Psoas muscle (tissue), 8 donors: ENCODE results near the gene CMSS1. TPM values are rescaled to one million over a fixed set of nuclear protein-coding genes. Genes with fewer than 3 reads are reported as not detected.

Experiments
- ATAC-seq, 4 donors: fragments of 200-7000 bp; cut with Tn5 transposase; one replicate each; pipeline ENCODE4 v1.9.1; 2020; ENCODE audit warnings: moderate library complexity in 3 of 4, mild to moderate bottlenecking in 2 of 4
- DNase-seq, 2 donors: peaks; one replicate each; pipeline ENCODE4 v3.0.0-alpha.2; 2020
- H3K27ac ChIP-seq: fragments of 200-600 bp; one replicate; pipeline ENCODE4 v1.8.0; 2022
- H3K27me3 ChIP-seq, 3 donors: fragments of 200-600 bp in 1 of 3; one replicate each; pipeline versions ENCODE4 v1.6.1 to v1.8.0; 2013 to 2022; ENCODE audit warnings: low read length in 2 of 3, mild to moderate bottlenecking in 2 of 3, moderate library complexity in 1 of 3; ENCODE audit not compliant: insufficient read depth in 3 of 3
- H3K36me3 ChIP-seq, 2 donors: fragments of 200-600 bp in 1 of 2; one replicate each; pipeline versions ENCODE4 v1.6.1 to v1.8.0; 2013 to 2022; ENCODE audit warnings: low read depth in 1 of 2, mild to moderate bottlenecking in 1 of 2, moderate library complexity in 1 of 2; ENCODE audit not compliant: insufficient read depth in 1 of 2
- H3K4me1 ChIP-seq: fragments of 200-600 bp; one replicate; pipeline ENCODE4 v1.8.0; 2022
- H3K4me3 ChIP-seq: fragments of 200-600 bp; one replicate; pipeline ENCODE4 v1.8.0; 2022; ENCODE audit warnings: mild to moderate bottlenecking
- H3K9me3 ChIP-seq: fragments of 200-600 bp; one replicate; pipeline ENCODE4 v1.8.0; 2022
- CTCF ChIP-seq: fragments of 200-600 bp; IDR thresholded peaks from one replicate; pipeline ENCODE4 v1.8.0; 2022; ENCODE audit warnings: antibody characterized with exemption
- WGBS, 3 donors: extraction: QIAGEN DNeasy Blood & Tissue Kit; methylation state at CpG; one replicate each; pipeline versions ENCODE4 v1.1.6 to v1.1.7; 2013; 5-methylcytosine and 5-hydroxymethylcytosine counted together
- intact Hi-C, 2 donors: fragments of 100-400 bp; cut with DNase I; formaldehyde crosslinking; loops; one replicate each; pipeline versions ENCODE4 v1.11.0 to v1.14.2; 2022
- polyA plus RNA-seq, 3 donors: library from polyadenylated mRNA; stranded (reverse); fragments of 200-250 nt; gene quantifications; one replicate each; pipeline ENCODE4 v1.2.3, GENCODE V29; 2013
- total RNA-seq, 4 donors: library from RNA; stranded (reverse); fragmentation: NEBNext Ultra II Directional in 2 of 4; extraction: Animal tissue kit (Norgen Biotek cat#: 25700) in 2 of 4; gene quantifications; one replicate each; pipeline versions ENCODE4 v1.2.1 to v1.2.4, GENCODE V29; 2021 to 2023
- donor health status: healthy with polysubstance abuse.
- donor health status: DM: no; HTN: no; CAD: no; lungs with moderate emphysema.
- donor health status: Bipolar disorder and iron deficiency.
- donor health status: healthy.
- donor health status: DM: yes; HTN: yes; CAD: no.
- donor health status: DM: no; HTN: no; CAD: no.
- donor health status: DM: no; HTN: no; CAD: no.
- donor health status: DM: yes; HTN: yes; CAD: no.

CMSS1 gene
- total and polyA plus RNA-seq, 7 donors = 18.4 to 174 (median 58.8) TPM

DNA sequence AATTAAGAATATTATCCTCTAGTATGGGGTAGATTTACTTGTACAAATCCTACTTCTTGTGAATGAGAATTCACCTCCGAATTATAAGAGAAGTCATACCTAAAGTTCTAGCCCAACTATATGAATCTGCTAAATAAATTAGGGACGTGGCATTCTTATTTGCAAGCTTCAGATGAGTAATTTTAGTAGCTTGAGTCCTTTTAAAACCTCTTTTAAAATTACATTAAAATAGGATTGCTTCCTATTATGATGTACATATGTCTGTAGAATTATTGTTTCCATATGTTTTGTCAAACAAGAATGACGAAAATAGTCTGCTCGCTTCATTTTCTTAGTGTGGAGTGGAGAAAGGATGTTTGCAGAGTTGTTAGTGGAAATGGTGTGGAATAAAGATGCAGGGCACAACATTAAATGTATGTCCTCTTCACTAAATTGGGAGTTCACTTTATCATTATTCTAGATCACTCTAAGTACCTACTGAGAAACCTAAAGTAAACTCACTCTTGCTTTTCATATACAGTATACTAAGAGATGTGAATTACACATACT lies 59.4 kb downstream of the CMSS1 start:
- intact Hi-C loops = loop anchor here (5.0 to 10.0 kb wide), 4 partner anchors 128 to 168 kb away; no protein-coding TSS in a partner anchor
- Histone ChIP-seq H3K4me1 (peaks cover 44% of the 10 kb centered on the region), H3K9me3 (no peaks in the 10 kb centered on the region), H3K27me3 (no peaks in the 10 kb centered on the region), H3K36me3 (no peaks in the 10 kb centered on the region), H3K27ac (peak overlapping the region; percentile 88), H3K4me3 (peak overlapping the region; percentile 70)
- 60 to 75% (median 72%) methylated on average over 4 of the region's 4 CpGs for whole genome bisulfite sequencing, 3 donors
- TF ChIP-seq CTCF = no peak
- DNase-seq = no peak
- ATAC-seq = no peak

GRCh38 chr3:99878005-99878404 lies 60.3 kb downstream of the CMSS1 start:
- peak overlapping the region; percentile 88 for H3K27ac ChIP-seq
- H3K36me3 ChIP-seq = no peaks in the 10 kb centered on the region
- no peaks in the 10 kb centered on the region for H3K27me3 ChIP-seq
- peaks cover 37% of the 10 kb centered on the region for H3K4me1 ChIP-seq
- DNase-seq (no peak), ATAC-seq (peak; percentile 79 to 85 (median 83))
- H3K9me3 ChIP-seq = no peaks in the 10 kb centered on the region
- no peak overlapping the region for H3K4me3 ChIP-seq
- intact Hi-C loops = loop anchor here (5.0 to 10.0 kb wide), 4 partner anchors 127 to 167 kb away; no protein-coding TSS in a partner anchor
- WGBS, 3 donors = 93 to 98% (median 96%) methylated on average over 1 of the region's 1 CpG
- TF ChIP-seq CTCF = no peak

DNA sequence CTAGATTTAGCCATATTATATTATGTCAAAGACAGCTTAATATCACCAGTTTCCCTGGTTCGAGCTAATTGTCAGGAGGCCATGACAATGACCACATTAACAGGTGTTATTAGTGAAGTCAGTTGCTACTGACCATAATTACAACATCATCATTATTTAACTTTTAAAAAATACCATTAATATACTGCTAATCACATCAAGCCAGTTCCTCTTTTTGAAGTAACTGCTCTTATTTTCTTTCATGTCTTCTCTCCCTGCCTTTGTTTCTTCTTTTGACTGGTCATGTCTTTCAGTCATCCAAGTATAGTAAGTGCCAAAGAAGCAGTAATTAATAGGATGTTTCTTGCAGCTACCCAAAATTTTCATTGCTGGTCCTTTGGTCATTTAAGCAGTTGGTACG lies 61.6 kb downstream of the CMSS1 start:
- intact Hi-C loops = loop anchor here (5.0 to 10.0 kb wide), 4 partner anchors 126 to 166 kb away; no protein-coding TSS in a partner anchor
- Histone ChIP-seq H3K4me1 (peaks cover 31% of the 10 kb centered on the region), H3K4me3 (no peak overlapping the region), H3K9me3 (no peaks in the 10 kb centered on the region), H3K27ac (peak overlapping the region; percentile 88), H3K27me3 (no peaks in the 10 kb centered on the region), H3K36me3 (no peaks in the 10 kb centered on the region)
- 61 to 70% (median 63%) methylated on average over 2 of the region's 2 CpGs for WGBS, 3 donors
- no peak for TF ChIP-seq CTCF
- DNase-seq = no peak
- ATAC-seq = no peak

DNA sequence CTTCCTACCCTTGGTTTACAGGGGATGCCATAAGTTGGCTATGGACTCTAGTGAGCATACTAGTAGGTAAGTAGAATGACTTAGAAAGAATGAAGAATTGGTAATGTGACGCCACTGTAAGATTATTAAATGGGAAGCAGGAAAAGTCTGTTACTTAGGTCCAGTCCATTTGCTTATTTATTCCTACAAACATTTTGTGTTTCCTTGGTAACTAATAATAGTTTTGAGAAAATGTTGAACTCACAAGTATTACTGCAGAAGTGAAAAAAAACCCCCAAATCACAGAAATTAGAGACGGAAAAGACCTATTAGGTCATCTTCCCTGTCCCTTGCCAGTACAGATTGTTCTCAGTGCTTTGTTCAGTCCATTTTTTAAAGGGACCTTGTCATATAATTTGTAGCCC lies 63.5 kb downstream of the CMSS1 start:
- ATAC-seq (peak in 3 of 4 donors; percentile 33 to 41 (median 33)), DNase-seq (no peak)
- intact Hi-C loops = no loop called here
- WGBS, 3 donors = 41 to 57% (median 47%) methylated on average over 2 of the region's 2 CpGs
- peaks cover 28% of the 10 kb centered on the region for H3K4me1 ChIP-seq
- no peak for TF ChIP-seq CTCF
- H3K4me3 ChIP-seq = no peak overlapping the region
- no peaks in the 10 kb centered on the region for H3K36me3 ChIP-seq
- peak overlapping the region; percentile 65 for H3K27ac ChIP-seq
- no peaks in the 10 kb centered on the region for H3K27me3 ChIP-seq
- H3K9me3 ChIP-seq = no peaks in the 10 kb centered on the region
